Left cardiac atrium (tissue), 4 donors: ENCODE results near the gene BIRC6. TPM values are rescaled to one million over a fixed set of nuclear protein-coding genes. Genes with fewer than 3 reads are reported as not detected.
"Not testable (repeated sequence)": the region's sequence is repeated elsewhere in the genome, so short reads cannot be mapped to it uniquely, and the experiment has no call there.

ENCODE experiments used
- ATAC-seq, 2 donors: fragments of 200-7000 bp; cut with Tn5 transposase; one replicate each; pipeline ENCODE4 v1.9.1; 2020; ENCODE audit warnings: mild to moderate bottlenecking in 2 of 2, moderate library complexity in 2 of 2
- DNase-seq: peaks from one replicate; pipeline ENCODE4 v3.0.0-alpha.2; 2020
- intact Hi-C, 2 donors: fragments of 100-400 bp; cut with DNase I; formaldehyde crosslinking; loops; one replicate each; pipeline versions ENCODE4 v1.14.1 to v1.15.1; 2022 to 2023
- total RNA-seq, 2 donors: library from RNA; stranded (reverse); fragmentation: NEBNext Ultra II Directional; extraction: Animal tissue kit (Norgen Biotek cat#: 25700); gene quantifications; one replicate each; pipeline ENCODE4 v1.2.1, GENCODE V29; 2021
- donor health status: DM: no; HTN: yes; CAD: no.
- donor health status: DM: no; HTN: yes; CAD: no; lungs with severe emphysema.
- donor health status: DM: yes; HTN: yes; CAD: no.
- donor health status: Dilated cardiomyopathy.

Gene BIRC6
- total RNA-seq, 2 donors from 2014 or later, result 38.6 to 52.5 TPM

- intact Hi-C loops, result no loop called here
- ATAC-seq, result no peak
Measured at GRCh38 chr2:32366595-32366994, 9.8 kb downstream of the BIRC6 start.

GRCh38 chr2:32369222-32369621, 12.4 kb downstream of the BIRC6 start:
- intact Hi-C loops, result no loop called here
- ATAC-seq (no peak), DNase-seq (no peak)

More at GRCh38 chr2:32366595-32366994, 9.8 kb downstream of the BIRC6 start:
- no peak for DNase-seq

- DNase-seq, intact Hi-C loops, ATAC-seq: not testable (repeated sequence)
Measured at GRCh38 chr2:32370942-32371341, 14.1 kb downstream of the BIRC6 start.

- intact Hi-C loops, result no loop called here
- DNase-seq (no peak), ATAC-seq (no peak)
Measured at GRCh38 chr2:32372519-32373182, 15.8 kb downstream of the BIRC6 start.

- intact Hi-C loops, result no loop called here
- DNase-seq (no peak), ATAC-seq (no peak)
Measured at GRCh38 chr2:32375228-32375892, 18.5 kb downstream of the BIRC6 start.

GRCh38 chr2:32376756-32377155, 19.9 kb downstream of the BIRC6 start:
- no peak for DNase-seq
- intact Hi-C loops, result no loop called here
- ATAC-seq, result no peak

- ATAC-seq, result peak in 1 of 2 donors; percentile 39
- no peak for DNase-seq
- intact Hi-C loops, result no loop called here
Measured at GRCh38 chr2:32377928-32378327, 21.1 kb downstream of the BIRC6 start.

- ATAC-seq (no peak), DNase-seq (no peak)
- intact Hi-C loops, result no loop called here
Measured at GRCh38 chr2:32379352-32379751, 22.5 kb downstream of the BIRC6 start.

GRCh38 chr2:32383858-32384257, 27.0 kb downstream of the BIRC6 start:
- no peak for ATAC-seq
- DNase-seq, result no peak
- intact Hi-C loops, result no loop called here

GRCh38 chr2:32384529-32384928, 27.7 kb downstream of the BIRC6 start:
- ATAC-seq (no peak), DNase-seq (no peak)
- intact Hi-C loops, result no loop called here

- ATAC-seq (no peak), DNase-seq (no peak)
- intact Hi-C loops, result no loop called here
Measured at GRCh38 chr2:32386739-32387138, 29.9 kb downstream of the BIRC6 start.

GRCh38 chr2:32399221-32399620, 42.4 kb downstream of the BIRC6 start:
- ATAC-seq (no peak), DNase-seq (no peak)
- intact Hi-C loops, result no loop called here

GRCh38 chr2:32402091-32402490, 45.3 kb downstream of the BIRC6 start:
- no peak for ATAC-seq
- no peak for DNase-seq
- intact Hi-C loops, result no loop called here

- no peak for ATAC-seq
- intact Hi-C loops, result no loop called here
Measured at GRCh38 chr2:32403782-32404181, 47.0 kb downstream of the BIRC6 start.

GRCh38 chr2:32404691-32405090, 47.9 kb downstream of the BIRC6 start:
- no peak for ATAC-seq
- DNase-seq, result no peak
- intact Hi-C loops, result no loop called here

More at GRCh38 chr2:32403782-32404181, 47.0 kb downstream of the BIRC6 start:
- no peak for DNase-seq

GRCh38 chr2:32416519-32416918, 59.7 kb downstream of the BIRC6 start:
- DNase-seq (no peak), ATAC-seq (no peak)
- intact Hi-C loops, result no loop called here

- ATAC-seq, result no peak
- no peak for DNase-seq
- intact Hi-C loops, result no loop called here
Measured at GRCh38 chr2:32417659-32418058, 60.8 kb downstream of the BIRC6 start.

- ATAC-seq, result no peak
- no peak for DNase-seq
Measured at GRCh38 chr2:32418778-32419177, 62.0 kb downstream of the BIRC6 start.

GRCh38 chr2:32422133-32422532, 65.3 kb downstream of the BIRC6 start:
- no peak for DNase-seq
- intact Hi-C loops, result no loop called here
- ATAC-seq, result no peak

More at GRCh38 chr2:32418778-32419177, 62.0 kb downstream of the BIRC6 start:
- intact Hi-C loops, result no loop called here

- DNase-seq, result no peak
- ATAC-seq, result no peak
- intact Hi-C loops, result no loop called here
Measured at GRCh38 chr2:32423536-32423935, 66.7 kb downstream of the BIRC6 start.

- DNase-seq (no peak), ATAC-seq (no peak)
- intact Hi-C loops, result no loop called here
Measured at GRCh38 chr2:32424739-32425138, 67.9 kb downstream of the BIRC6 start.
